SHP77 treated with DMSO at 0.1 percent for 48 hours (cell line): ENCODE data around the gene CCDC34.

Experiments
- DNase-seq: peaks from one replicate; lab custom pipeline; 2025; lab: John Stamatoyannopoulos, UW

The CCDC34 gene

DNA sequence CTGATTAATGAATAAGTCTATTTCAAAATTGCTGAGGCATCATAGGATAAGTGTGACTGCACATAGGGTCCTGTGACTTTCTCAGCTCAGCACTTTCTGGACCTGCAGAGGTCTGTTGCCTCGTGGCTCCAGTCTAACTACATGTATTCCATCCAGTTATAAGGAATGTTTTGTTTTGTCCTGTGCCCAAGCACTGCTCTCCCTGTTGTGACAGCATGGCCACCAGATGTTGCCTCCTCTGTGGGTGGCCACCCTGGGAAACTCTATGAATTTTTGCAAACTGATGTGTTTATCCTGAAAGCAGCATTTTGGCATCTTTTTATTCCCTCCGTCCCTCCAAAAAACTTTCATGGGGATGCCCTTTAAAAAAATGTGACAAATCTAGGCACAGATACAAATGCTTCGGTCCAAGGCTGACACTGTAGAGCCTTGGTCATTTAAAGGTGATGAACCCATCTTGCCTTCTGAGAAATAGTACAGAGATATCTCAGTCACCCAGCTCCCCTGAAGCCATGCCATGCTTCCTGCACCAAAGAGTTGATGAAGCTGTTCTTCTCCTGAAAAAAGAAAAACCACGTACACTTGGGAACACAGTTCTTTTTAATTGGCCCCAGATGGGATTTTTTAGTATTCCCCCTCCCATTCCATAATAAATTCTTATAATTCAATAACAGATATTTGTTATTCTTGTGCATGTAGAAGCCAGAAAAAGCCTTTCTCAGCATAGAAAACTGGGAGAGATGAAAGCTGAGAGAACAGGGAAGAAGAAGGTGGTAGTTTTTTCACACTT is 72.6 kb downstream of the CCDC34 start:
- no peak for DNase-seq
